ENCODE measurements around the gene AGRP. TPM values are rescaled to one million over a fixed set of nuclear protein-coding genes. Genes with fewer than 3 reads are reported as not detected.
A peak's percentile ranks its signal among the peaks of the same experiment; 100 is the strongest.

AGRP gene
- total RNA-seq, 1 donor: not detected

DNA sequence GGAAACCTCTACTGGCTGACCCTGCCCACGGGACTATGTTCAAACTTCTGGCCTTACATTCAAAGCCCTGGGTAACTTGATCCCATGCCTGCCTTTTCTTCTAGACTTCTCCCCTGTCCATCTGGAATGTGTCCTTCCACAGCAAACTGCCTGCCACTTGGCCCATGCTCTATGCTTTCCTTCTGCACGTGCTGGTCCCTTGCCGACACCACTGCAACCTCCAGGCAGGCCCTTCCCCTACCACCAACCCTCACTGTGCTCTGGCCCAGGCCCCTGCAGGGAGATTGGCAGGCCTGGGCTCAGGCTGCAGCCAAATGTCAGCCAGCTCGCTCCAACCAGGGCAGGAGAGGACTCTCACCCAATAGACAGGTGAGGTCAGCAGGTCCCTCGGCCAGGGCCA is 41.4 kb downstream of the AGRP start:
- H3K4me3 ChIP-seq (ENCODE audit: low read depth, low read length): no peak overlapping the region
- peak; percentile 27 for DNase-seq (ENCODE audit: low read depth)
- TF ChIP-seq, protein P1, sequence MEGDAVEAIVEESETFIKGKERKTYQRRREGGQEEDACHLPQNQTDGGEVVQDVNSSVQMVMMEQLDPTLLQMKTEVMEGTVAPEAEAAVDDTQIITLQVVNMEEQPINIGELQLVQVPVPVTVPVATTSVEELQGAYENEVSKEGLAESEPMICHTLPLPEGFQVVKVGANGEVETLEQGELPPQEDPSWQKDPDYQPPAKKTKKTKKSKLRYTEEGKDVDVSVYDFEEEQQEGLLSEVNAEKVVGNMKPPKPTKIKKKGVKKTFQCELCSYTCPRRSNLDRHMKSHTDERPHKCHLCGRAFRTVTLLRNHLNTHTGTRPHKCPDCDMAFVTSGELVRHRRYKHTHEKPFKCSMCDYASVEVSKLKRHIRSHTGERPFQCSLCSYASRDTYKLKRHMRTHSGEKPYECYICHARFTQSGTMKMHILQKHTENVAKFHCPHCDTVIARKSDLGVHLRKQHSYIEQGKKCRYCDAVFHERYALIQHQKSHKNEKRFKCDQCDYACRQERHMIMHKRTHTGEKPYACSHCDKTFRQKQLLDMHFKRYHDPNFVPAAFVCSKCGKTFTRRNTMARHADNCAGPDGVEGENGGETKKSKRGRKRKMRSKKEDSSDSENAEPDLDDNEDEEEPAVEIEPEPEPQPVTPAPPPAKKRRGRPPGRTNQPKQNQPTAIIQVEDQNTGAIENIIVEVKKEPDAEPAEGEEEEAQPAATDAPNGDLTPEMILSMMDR (IDR thresholded peaks at IDR 0.05; ENCODE audit: insufficient read depth, low read depth, low read length): no peak

DNA sequence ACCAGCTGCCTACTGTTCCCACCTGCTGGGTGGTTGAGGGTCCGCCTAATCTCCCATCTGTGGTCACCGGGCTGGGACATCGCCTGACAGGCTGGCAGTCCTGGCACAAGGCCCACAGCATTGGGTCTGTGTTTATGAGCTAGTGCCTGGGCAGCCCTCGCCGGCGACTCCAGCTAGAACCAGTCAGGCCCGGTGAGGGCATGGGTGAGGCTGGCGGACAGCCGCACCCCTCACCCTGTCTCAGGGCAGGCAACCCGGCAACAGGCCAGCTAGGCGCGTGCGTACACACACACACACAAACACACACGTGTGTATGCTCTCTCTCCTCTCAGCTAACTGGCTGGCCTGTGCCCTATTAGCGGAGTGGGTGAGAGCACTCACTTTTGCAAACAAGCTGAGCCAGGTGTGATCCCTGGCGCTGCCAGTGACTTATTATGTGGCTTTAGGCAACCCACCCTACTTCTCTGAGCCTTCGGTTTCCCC is 42.0 kb downstream of the AGRP start:
- no peak for DNase-seq (ENCODE audit: low read depth)
- TF ChIP-seq, protein P1 (IDR thresholded peaks at IDR 0.05; ENCODE audit: insufficient read depth, low read depth, low read length): no peak
- H3K4me3 ChIP-seq (ENCODE audit: low read depth, low read length): no peak overlapping the region

DNA sequence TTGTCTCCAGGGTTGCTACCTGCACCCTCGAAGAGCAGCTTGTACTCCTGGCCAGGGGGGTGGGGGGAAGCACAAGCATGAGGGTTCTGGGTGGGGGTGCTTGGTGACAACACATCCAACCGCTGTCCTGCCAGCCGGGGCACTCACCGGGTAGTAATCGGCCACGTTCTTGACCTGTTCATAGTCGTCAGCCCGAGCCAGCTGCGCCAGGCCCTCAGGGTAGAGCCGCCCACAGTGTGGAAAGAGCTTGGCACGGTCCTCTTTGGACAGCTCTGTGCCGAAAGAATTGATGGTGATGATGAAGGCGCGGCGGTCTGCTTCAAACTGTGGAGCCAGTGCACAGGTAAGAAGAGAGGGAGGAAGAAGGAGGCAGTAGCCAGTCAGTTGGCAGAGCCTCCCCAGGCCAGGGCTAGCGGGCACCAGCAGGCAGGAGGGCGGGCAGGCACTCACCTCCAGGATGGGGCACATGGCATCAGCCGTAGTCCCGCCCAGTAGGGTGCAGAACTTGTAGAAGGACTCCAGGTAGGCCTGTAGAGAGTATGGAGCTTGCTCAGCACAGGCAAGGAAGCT is 44.4 kb downstream of the AGRP start:
- TF ChIP-seq, protein P1 (IDR thresholded peaks at IDR 0.05; ENCODE audit: insufficient read depth, low read depth, low read length): no peak
- H3K4me3 ChIP-seq (ENCODE audit: low read depth, low read length): no peak overlapping the region
- DNase-seq (ENCODE audit: low read depth): no peak

DNA sequence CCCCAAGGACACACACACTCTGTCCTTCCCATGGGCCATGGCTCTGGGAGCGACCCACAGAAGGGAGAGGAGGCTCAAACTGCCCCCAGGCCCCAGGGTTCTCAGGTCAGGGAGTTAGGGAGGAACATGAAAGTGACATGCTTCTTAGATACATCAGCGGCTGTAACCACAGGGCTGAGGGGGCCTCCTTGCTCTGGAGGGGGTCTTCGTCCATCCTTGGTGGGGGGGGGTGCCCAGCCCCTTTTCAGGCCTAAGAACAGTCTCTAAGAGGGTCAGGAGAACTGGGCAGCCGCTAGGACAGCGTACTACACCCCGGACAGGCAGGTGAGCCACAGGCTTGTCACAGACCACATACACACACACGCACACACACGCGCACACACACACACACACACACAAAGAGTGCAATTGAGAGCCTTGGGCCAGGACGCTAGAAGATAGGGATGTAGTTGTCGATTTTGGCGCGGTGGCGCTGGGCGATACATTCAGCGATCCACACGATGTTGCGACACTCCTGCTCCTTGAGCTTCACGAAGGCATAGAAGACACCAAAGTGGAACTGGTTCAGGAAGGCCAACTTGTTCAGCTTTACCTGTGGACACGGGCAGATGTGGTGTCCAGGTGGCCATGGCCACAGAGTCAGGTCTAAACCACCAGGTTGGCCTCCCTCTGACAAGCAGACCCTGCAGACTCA is 45.1 kb downstream of the AGRP start:
- no peak for DNase-seq (ENCODE audit: low read depth)
- H3K4me3 ChIP-seq (ENCODE audit: low read depth, low read length): no peak overlapping the region
- TF ChIP-seq, protein P1 (IDR thresholded peaks at IDR 0.05; ENCODE audit: insufficient read depth, low read depth, low read length): no peak

DNA sequence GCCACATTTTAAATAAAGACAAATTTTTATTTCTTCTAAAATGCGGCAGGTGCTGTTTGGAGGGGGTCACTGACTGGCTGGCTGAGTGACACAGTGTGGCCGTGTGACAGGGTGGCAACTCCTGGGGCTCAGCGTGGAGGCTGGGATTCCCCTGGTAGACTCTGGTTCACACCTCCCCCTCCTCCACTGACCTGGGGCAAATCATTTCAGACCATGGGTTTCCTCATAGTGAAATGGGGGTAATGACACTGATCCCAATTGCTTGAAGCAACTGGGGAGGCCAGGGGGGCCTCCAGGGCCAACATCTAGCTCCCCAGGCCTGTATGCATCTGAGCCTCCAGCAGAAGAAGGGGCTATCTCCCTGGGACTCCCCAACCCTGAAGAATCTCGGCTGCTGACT is 45.8 kb downstream of the AGRP start:
- no peak for DNase-seq (ENCODE audit: low read depth)
- TF ChIP-seq, protein P1 (IDR thresholded peaks at IDR 0.05; ENCODE audit: insufficient read depth, low read depth, low read length): no peak
- no peak overlapping the region for H3K4me3 ChIP-seq (ENCODE audit: low read depth, low read length)

DNA sequence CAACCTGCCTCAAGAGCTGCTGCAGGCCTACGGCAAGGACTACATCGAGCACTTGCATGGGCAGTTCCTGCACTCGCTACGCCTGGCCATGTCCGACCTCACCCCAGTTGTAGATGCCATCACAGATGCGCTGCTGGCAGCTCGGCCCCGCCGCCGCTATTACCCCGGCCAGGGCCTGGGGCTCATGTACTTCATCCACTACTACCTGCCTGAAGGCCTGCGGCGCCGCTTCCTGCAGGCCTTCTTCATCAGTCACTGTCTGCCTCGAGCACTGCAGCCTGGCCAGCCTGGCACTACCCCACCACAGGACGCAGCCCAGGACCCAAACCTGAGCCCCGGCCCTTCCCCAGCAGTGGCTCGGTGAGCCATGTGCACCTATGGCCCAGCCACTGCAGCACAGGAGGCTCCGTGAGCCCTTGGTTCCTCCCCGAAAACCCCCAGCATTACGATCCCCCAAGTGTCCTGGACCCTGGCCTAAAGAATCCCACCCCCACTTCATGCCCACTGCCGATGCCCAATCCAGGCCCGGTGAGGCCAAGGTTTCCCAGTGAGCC is 46.6 kb downstream of the AGRP start:
- H3K4me3 ChIP-seq (ENCODE audit: low read depth, low read length): no peak overlapping the region
- TF ChIP-seq, protein P1 (IDR thresholded peaks at IDR 0.05; ENCODE audit: insufficient read depth, low read depth, low read length): no peak
- DNase-seq (ENCODE audit: low read depth): no peak

All from fibroblast of villous mesenchyme (primary cell).